Measurements from ENCODE around the gene ITPR3.

Gene ITPR3

DNA sequence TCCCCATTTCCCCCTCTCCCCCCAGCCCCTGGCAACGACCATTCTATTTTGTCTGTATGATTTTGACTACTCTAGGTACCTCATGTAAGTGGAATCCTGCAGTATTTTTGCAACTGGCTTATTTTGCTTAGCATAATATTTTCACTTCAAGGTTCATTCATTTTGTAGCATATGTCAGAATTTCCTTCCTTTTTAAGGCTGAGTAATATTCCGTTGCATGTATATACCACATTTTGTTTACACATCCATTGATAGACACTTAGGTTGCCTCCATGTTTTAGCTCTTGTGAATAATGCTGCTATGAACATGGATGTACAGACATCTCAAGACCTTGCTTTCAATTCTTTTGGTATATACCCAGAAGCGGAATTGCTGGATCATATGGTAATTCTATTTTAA is 91.8 kb downstream of the ITPR3 start:
- no peak for DNase-seq (ENCODE audit: low read depth in 1 of 2, low spot score in 1 of 2)

DNA sequence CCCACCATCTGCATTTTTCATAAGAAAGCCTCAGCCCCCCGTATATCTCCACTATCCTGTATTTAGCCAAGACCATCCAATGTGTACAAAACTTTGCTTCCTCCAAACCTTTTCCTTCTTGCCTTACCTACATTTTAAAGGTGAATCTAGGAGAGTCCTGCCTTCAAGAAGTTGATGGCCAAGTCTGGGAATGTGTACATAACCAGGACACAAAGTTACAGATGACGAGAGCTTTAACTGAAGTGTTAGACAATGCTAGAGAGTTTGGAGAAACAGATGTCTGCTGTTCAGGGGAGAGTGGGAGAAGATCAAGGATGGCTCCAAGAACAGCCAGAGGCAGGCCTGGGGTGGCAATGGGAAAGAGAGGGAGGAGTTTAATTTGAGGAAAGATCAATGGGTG is 92.7 kb downstream of the ITPR3 start:
- no peak for DNase-seq (ENCODE audit: low read depth in 1 of 2, low spot score in 1 of 2)

GRCh38 chr6:33714385-33715040 is 93.4 kb downstream of the ITPR3 start:
- DNase-seq (ENCODE audit: low read depth in 1 of 2, low spot score in 1 of 2): no peak

DNA sequence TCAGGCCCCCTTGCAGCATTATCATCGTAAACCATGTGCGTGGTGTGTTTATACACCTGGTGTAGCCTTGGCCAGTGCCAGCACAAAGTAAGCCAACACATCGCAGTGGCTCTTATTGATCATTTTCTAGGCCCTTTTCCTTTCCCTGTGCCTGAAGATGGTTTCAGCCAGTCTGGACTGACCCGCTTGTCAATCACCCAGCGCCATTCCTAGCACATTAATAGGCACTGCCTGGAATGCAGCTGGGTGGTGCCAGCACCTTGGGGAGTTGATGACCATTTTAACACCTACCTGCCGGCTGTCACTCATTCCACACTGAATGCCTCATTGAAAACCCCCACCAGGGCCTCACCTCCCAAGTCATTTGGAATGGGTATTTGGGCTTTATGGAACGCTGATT is 95.3 kb downstream of the ITPR3 start:
- no peak for DNase-seq (ENCODE audit: low read depth in 1 of 2, low spot score in 1 of 2)

GRCh38 chr6:33716890-33717632 is 95.9 kb downstream of the ITPR3 start:
- DNase-seq (ENCODE audit: low read depth in 1 of 2, low spot score in 1 of 2): no peak

DNA sequence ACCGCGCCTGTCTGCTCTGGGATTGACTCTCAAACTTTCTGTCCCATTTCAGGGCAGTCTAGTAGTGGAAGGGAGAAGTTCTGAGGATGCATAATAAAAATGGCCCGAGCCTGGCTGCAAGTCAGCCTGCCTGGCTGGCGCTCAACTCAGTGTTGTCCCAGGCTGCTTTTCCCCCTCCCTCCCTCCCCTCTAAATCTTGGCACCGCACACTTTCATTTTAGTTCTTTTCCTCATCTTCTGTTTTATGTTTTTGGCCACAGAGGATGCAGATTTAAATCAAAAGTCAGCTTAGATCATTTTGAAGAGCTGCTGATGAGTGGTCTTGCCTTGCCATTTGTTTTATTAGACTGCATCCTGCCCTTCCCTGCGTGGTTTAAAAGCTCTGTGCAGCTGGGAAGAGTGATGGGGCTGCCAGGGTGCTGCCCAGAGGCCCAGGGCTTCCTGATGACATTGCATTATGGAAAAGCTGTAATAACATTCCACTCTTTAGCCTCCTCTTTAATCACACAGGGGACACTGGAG is 96.9 kb downstream of the ITPR3 start:
- no peak for DNase-seq (ENCODE audit: low read depth in 1 of 2, low spot score in 1 of 2)

DNA sequence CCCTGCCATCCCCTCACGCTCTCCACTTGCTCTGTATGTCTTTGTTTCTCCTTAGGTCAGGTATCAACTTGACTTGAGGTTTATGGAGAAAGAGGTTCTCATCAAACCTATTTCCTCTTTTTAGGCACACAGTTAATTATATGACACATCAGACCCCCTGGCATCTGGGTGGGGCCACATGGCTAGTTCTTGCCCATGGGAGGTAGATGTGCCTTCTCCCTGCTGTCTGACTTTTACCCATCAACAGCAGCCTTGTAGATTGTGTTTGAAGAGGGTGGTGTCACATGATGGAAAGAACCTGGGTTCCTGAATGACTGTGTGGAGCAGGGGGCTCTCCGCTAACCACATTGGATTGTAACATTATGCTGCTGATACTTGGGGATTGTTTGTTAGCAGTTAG is 97.6 kb downstream of the ITPR3 start:
- no peak for DNase-seq (ENCODE audit: low read depth in 1 of 2, low spot score in 1 of 2)

DNA sequence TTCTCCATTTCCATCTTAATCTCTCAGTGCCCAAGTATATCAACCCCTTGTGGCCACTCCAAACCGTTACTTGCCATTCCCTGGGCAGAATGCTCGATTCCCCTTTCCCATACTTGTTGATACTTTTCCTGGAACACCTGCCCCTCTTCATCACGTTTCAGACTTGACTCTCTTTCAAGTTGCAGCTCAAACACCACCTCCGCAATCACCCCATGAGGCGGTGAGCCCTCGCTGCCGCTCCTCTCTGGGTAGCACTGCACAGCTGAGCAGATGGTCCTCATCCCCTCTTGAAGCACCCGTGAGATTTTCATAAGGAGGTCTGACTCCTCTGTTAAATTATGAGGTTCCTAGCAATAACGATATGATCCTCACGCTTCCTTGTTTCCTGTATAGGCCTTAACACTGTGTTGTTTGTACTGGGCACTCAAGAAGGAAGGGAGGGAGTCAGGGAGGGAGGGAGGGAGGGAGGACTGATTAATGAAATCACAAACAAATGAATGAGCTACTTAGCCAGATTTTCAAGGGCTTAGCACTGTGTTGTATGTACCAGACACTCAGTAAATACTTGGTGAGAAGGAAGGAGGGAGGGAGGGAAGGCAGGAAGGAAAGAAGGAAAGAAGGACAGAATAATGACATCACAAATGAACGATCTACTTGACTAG is 98.3 kb downstream of the ITPR3 start:
- no peak for DNase-seq (ENCODE audit: low read depth in 1 of 2, low spot score in 1 of 2)

- DNase-seq (ENCODE audit: low read depth in 1 of 2, low spot score in 1 of 2): no peak
These were observed 99.9 kb downstream of the ITPR3 start for GRCh38 chr6:33720998-33721397.

DNA sequence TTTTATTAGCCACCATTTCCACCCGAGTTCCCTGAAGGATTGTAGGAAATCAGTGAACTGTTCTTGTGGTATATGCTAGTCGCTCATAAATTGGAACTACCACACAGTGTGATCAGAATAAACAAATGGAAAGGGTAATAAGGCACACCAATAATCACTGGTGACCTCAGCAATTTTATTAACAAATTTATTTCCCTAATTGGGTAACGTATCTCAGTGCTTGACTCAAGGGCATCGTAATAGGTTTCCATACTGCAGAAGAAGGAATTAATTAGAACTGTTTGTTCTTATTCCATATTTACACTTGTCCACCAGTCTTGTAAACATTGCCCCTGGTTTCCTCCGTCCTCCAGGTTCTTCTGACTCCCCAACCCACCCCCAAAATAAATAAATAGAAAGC is 100.4 kb downstream of the ITPR3 start:
- no peak for DNase-seq (ENCODE audit: low read depth in 1 of 2, low spot score in 1 of 2)

DNA sequence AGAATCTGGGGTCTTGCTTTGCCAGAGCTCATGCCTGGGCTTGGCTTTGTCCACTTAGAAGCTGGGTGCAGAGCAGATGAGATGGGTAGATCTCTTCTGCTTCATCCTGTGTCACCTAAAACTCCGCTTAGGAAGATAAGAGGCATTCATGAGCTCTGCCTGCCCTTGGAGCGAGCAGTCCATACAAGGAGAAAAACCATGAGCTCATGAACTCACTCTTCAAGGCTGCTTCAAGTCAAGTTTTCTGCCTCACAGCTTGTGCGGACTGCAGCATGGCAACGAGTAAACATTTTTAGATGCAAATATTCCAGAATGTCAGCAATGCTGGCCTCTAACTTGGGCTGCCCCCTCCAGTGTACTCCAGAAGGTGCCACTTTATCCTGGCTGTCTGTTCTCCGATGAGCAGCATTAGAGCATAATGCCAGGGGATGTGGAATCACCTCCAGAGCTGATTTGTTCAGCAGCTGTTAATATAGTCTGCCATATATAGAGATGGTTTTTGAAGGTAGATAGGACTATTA is 101.0 kb downstream of the ITPR3 start:
- DNase-seq (ENCODE audit: low read depth in 1 of 2, low spot score in 1 of 2): no peak

DNA sequence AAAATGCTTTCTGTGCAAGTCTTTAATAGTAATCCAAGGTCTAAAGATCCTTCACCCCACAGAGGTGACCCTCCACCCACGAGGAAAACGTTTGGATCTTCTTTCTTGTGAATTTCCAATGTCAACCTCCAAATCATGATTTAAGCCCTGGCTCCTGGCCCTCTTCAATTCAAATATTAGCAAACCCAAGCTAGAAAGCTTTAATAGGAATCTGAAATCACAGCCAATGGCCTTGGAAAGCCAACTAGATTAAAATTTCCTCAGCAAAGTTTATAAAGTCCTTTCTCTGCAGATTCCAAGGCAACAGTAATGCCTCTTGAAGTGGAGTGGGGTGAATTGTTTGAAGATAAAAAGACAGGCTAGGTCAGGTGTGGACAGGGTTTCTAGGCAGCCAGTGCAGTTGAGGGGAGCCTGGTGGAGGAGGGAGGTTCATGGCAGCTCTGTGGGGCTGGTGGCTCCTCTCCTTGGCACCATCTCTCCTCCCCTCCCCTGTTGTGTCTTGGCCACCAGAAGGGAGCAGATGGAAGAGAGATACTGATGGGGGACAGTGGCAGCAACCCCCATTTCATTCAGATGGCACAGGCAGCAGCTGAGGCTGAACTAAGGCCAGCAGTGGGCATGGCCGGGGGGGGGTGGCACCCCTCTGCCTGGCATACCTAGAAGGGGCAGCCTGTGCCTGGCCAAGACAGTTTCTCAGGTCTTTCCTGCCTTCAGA is 102.4 kb downstream of the ITPR3 start:
- DNase-seq (ENCODE audit: low read depth in 1 of 2, low spot score in 1 of 2): no peak

DNA sequence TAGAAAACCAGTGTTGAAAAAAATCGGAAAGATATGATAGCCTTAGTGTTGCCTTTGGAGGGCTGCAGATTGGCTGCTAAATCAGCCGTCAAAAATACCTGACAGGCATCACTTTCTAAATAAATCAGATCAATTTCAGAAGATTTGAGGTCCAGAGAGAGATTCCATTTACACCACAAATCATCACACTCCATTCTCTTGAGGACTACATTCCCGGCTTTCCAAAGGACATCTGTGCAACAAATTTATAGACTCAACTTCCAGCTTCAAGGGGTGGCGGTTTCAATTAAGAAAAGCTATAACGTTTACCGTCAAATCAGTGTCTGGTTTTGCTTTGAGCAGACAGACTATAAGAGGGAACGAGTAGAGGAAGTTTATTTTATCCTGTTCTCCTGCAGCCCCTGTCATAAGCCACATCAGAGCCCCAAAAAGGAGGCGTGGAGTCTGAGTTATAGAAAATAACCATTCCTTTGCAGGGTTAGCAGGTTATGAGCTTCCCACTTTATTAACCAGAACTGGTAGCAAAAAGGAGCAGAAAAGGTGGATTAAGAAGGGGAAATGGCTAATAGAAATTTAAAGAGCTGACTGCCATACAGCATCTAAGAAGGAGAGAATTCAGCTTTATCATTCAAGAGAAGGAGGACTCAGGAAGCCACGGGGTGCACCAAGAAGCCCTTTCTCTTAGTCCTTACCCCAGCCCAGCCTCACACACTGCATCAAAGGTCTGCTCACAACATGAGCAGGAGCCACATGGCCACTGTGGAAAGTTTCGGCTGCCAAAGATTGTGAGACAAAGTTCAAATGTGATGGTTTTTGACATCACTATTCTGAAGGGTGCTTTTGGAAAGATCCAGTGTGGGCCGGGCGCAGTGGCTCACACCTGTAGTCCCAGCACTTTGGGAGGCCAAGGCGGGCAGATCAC is 103.2 kb downstream of the ITPR3 start:
- no peak for DNase-seq (ENCODE audit: low read depth in 1 of 2, low spot score in 1 of 2)

DNA sequence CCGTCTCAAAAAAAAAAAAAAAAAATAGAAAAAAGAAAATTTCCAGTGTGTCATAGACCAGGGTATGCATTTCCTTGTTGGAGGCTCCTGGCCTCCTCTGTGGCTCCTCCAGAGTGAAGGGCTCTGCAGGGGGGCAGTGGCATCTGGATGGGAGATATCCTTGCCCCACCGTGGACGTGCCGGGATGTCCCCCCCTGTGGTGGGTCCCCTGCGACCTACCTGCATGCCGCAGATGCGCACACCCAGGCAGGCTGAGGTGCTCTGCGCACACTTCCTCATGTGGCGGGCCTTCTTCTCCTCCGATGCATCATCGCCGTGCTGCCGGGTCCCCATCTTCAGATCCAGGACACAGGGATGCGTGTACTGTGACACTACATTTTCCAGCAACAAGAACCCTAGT is 104.1 kb downstream of the ITPR3 start:
- DNase-seq (ENCODE audit: low read depth in 1 of 2, low spot score in 1 of 2): no peak

DNA sequence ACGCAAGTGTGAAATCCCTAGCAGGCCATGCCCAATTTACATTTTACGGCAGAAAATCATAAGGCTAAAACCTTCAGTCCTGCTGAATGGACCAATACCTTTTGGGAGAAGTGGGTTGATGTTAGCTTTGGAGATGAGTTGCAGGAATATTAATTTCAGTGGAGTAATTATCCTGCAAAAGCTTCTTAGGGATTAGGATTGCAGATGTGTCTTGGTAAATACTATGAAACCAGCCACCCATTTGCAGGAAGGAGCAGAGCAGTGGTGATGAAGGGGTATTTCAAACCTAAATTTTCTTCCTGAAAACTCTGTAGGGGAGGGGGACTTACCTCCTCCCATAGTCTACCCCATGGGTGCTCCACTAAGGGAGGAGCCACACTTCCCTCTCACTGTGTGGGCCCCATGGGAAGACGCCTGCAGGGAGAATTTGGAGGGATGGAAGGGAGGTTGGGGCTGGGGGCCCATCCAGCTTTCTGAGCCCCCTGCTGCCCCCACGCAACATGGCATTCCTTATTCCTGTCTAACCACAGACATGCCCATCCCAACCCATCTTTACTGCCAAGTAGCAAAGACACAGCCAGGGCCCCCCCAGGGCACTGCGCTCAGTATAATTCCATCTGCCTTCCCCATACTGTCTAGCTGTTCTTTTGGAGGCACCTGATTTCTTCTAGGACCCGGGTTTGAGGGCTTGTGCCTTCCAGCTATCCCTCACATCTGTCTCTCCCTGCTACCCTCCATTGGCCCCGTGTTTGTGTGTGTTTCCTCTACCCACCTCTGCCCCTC is 105.0 kb downstream of the ITPR3 start:
- DNase-seq (ENCODE audit: low read depth in 1 of 2, low spot score in 1 of 2): no peak

DNA sequence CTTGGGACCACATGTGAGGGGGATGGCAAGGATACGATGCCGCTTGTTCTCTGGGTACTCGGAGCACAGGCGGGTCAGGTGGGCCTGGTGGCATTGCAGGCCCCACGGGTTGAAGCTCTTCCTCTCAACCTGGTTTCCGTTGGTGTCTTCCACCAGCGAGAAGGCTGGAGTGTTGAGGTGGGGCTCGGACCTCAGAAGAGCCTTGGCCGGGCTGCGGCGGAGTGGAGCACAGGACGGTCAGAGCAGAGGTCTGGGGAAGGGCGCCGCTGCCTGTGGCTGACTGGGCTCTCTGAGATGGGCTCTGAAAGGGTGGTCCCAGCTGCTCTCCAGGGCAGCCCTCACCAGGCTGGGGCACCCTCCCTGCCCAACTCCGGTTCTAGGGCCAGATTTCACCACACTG is 105.6 kb downstream of the ITPR3 start:
- DNase-seq (ENCODE audit: low read depth in 1 of 2, low spot score in 1 of 2): no peak

DNA sequence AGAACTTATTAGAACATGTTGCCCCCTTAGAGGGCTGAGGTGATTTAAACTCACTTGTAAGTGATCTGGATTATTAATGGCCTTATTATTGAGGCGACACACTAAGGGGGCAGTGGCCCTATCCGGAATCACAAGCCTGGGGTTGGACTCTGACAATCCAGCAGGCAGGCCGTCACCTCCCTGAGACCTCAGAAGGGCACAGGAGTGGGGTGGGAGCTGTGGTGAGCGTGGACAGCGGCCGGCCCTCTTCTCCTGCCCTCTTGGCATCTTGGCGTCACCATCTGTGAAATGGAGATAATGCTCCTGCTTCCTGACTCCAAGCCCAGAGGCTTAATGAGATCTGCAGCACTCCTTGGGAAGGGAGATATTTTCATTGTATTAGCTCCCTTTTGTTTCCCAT is 106.0 kb downstream of the ITPR3 start:
- no peak for DNase-seq (ENCODE audit: low read depth in 1 of 2, low spot score in 1 of 2)

GRCh38 chr6:33727932-33728331 is 106.8 kb downstream of the ITPR3 start:
- no peak for DNase-seq (ENCODE audit: low read depth in 1 of 2, low spot score in 1 of 2)

GRCh38 chr6:33728438-33728837 is 107.3 kb downstream of the ITPR3 start:
- no peak for DNase-seq (ENCODE audit: low read depth in 1 of 2, low spot score in 1 of 2)

GRCh38 chr6:33729059-33729458 is 107.9 kb downstream of the ITPR3 start:
- DNase-seq (ENCODE audit: low read depth in 1 of 2, low spot score in 1 of 2): no peak
